Hepatocyte (in vitro differentiated cells): ENCODE data around the gene IZUMO1.
"Not testable (repeated sequence)": the region's sequence is repeated elsewhere in the genome, so short reads cannot be mapped to it uniquely, and the experiment has no call there.

Experiments
- EZH2 ChIP-seq: fragments of 200-600 bp; sonication (generic); IDR thresholded peaks from 2 replicates; pipeline ENCODE4 v1.6.1; 2016; ENCODE audit warnings: antibody characterized with exemption, mild to moderate bottlenecking, borderline replicate concordance
- TF ChIP-seq, protein P1 (sequence below): fragments of 200-600 bp; sonication (generic); IDR thresholded peaks from 2 replicates; pipeline ENCODE4 v1.5.1; 2016; ENCODE audit warnings: antibody characterized with exemption, mild to moderate bottlenecking; ENCODE audit not compliant: poor library complexity

DNA sequence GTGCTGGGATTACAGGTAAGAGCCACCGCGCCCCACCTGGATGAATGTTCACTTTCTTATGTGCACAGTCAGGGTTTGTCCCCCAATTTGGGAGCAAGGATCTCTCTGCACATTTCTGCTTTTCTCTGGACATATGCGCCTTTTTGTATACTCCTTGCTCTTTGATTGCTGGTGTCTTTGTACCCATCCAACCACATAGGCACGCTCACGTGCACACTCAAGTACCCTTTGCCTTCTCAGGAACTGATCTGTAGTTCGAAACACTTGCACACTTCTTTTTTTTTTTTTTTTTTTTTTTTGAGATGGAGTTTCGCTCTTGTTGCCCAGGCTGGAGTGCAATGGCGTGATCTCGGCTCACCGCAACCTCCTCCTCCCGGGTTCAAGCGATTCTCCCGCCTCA lies 28.6 kb downstream of the IZUMO1 start:
- TF ChIP-seq, protein P1, sequence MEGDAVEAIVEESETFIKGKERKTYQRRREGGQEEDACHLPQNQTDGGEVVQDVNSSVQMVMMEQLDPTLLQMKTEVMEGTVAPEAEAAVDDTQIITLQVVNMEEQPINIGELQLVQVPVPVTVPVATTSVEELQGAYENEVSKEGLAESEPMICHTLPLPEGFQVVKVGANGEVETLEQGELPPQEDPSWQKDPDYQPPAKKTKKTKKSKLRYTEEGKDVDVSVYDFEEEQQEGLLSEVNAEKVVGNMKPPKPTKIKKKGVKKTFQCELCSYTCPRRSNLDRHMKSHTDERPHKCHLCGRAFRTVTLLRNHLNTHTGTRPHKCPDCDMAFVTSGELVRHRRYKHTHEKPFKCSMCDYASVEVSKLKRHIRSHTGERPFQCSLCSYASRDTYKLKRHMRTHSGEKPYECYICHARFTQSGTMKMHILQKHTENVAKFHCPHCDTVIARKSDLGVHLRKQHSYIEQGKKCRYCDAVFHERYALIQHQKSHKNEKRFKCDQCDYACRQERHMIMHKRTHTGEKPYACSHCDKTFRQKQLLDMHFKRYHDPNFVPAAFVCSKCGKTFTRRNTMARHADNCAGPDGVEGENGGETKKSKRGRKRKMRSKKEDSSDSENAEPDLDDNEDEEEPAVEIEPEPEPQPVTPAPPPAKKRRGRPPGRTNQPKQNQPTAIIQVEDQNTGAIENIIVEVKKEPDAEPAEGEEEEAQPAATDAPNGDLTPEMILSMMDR = not testable (repeated sequence)
- not testable (repeated sequence) for TF ChIP-seq EZH2
